SU-DHL-6 (cell line): ENCODE results near the gene LINGO1.

Source experiments
- EZH2phosphoT487 ChIP-seq: fragments of 200-600 bp; sonication (generic), shearing (Covaris generic); conservative IDR thresholded peaks from 2 replicates; pipeline ENCODE4 v1.6.1; 2018; ENCODE audit warnings: mild to moderate bottlenecking, antibody characterized with exemption, low read length, moderate library complexity, mixed read lengths
- TF ChIP-seq, protein P1 (sequence below): fragments of 200-600 bp; sonication (generic); IDR thresholded peaks from one replicate; pipeline ENCODE4 v1.5.1; 2017; ENCODE audit warnings: antibody characterized with exemption, mild to moderate bottlenecking, low read length, moderate library complexity; ENCODE audit not compliant: insufficient read depth, poor library complexity, severe bottlenecking

- TF ChIP-seq, protein P1, sequence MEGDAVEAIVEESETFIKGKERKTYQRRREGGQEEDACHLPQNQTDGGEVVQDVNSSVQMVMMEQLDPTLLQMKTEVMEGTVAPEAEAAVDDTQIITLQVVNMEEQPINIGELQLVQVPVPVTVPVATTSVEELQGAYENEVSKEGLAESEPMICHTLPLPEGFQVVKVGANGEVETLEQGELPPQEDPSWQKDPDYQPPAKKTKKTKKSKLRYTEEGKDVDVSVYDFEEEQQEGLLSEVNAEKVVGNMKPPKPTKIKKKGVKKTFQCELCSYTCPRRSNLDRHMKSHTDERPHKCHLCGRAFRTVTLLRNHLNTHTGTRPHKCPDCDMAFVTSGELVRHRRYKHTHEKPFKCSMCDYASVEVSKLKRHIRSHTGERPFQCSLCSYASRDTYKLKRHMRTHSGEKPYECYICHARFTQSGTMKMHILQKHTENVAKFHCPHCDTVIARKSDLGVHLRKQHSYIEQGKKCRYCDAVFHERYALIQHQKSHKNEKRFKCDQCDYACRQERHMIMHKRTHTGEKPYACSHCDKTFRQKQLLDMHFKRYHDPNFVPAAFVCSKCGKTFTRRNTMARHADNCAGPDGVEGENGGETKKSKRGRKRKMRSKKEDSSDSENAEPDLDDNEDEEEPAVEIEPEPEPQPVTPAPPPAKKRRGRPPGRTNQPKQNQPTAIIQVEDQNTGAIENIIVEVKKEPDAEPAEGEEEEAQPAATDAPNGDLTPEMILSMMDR: no peak
- no peak for TF ChIP-seq EZH2phosphoT487
These were observed 1.7 kb upstream of the LINGO1 start for GRCh38 chr15:77634266-77634962.
